ENCODE results near the gene FAM110C. TPM values are rescaled to one million over a fixed set of nuclear protein-coding genes. Genes with fewer than 3 reads are reported as not detected.

Gene FAM110C
- total RNA-seq, 1 experiment from 2014 or later: not detected

GRCh38 chr2:47346-47725 lies 1.0 kb upstream of the FAM110C start:
- no peaks in the 10 kb centered on the region for H3K4me1 ChIP-seq (ENCODE audit: low read length)
- H3K36me3 ChIP-seq (ENCODE audit: insufficient read depth, low read length): no peaks in the 10 kb centered on the region
- no peak overlapping the region for H3K4me2 ChIP-seq (ENCODE audit: low read depth, low read length, poor library complexity, severe bottlenecking)
- no peaks in the 10 kb centered on the region for H3K9me2 ChIP-seq (replicated peaks; ENCODE audit: insufficient read depth, low read length)
- no peak overlapping the region for H3K9ac ChIP-seq (ENCODE audit: low read length)
- H4K20me1 ChIP-seq (ENCODE audit: insufficient read depth, low read depth, low read length): no peaks in the 10 kb centered on the region
- H3K79me2 ChIP-seq (ENCODE audit: low read length): no peaks in the 10 kb centered on the region
- no peak overlapping the region for H3K4me3 ChIP-seq (ENCODE audit: low read length)
- no peak for DNase-seq
- H3K27ac ChIP-seq (ENCODE audit: low read length): no peak overlapping the region
- no peaks in the 10 kb centered on the region for H3K9me3 ChIP-seq (ENCODE audit: low read length)
- H3K27me3 ChIP-seq (ENCODE audit: low read length): no peaks in the 10 kb centered on the region
- H2AFZ ChIP-seq (ENCODE audit: low read length): no peak overlapping the region

- no peak overlapping the region for H3K9ac ChIP-seq (ENCODE audit: low read length)
- 0 out of 2 replicates have a peak, but pooled peaks cover 3% of the 10 kb centered on the region for H3K27me3 ChIP-seq (ENCODE audit: low read length)
- H4K20me1 ChIP-seq (ENCODE audit: insufficient read depth, low read depth, low read length): no peaks in the 10 kb centered on the region
- H3K79me2 ChIP-seq (ENCODE audit: low read length): no peaks in the 10 kb centered on the region
- DNase-seq: no peak
- no peak overlapping the region for H2AFZ ChIP-seq (ENCODE audit: low read length)
- H3K9me3 ChIP-seq (ENCODE audit: low read length): no peaks in the 10 kb centered on the region
- H3K36me3 ChIP-seq (ENCODE audit: insufficient read depth, low read length): no peaks in the 10 kb centered on the region
- H3K4me2 ChIP-seq (ENCODE audit: low read depth, low read length, poor library complexity, severe bottlenecking): no peak overlapping the region
- H3K9me2 ChIP-seq (replicated peaks; ENCODE audit: insufficient read depth, low read length): no peaks in the 10 kb centered on the region
- H3K4me3 ChIP-seq (ENCODE audit: low read length): no peak overlapping the region
- H3K27ac ChIP-seq (ENCODE audit: low read length): no peak overlapping the region
- H3K4me1 ChIP-seq (ENCODE audit: low read length): no peaks in the 10 kb centered on the region
Observed at GRCh38 chr2:46131-46470, 204 bp downstream of the FAM110C start.

GRCh38 chr2:45342-46130 lies 769 bp downstream of the FAM110C start:
- Histone ChIP-seq H3K27me3 (ENCODE audit: low read length) (0 out of 2 replicates have a peak, but pooled peaks cover 3% of the 10 kb centered on the region), H2AFZ (ENCODE audit: low read length) (no peak overlapping the region), H4K20me1 (ENCODE audit: insufficient read depth, low read depth, low read length) (no peaks in the 10 kb centered on the region), H3K9me3 (ENCODE audit: low read length) (no peaks in the 10 kb centered on the region), H3K9ac (ENCODE audit: low read length) (no peak overlapping the region), H3K27ac (ENCODE audit: low read length) (no peak overlapping the region), H3K79me2 (ENCODE audit: low read length) (no peaks in the 10 kb centered on the region), H3K9me2 (replicated peaks; ENCODE audit: insufficient read depth, low read length) (no peaks in the 10 kb centered on the region), H3K4me1 (ENCODE audit: low read length) (no peaks in the 10 kb centered on the region), H3K36me3 (ENCODE audit: insufficient read depth, low read length) (no peaks in the 10 kb centered on the region), H3K4me3 (ENCODE audit: low read length) (no peak overlapping the region), H3K4me2 (ENCODE audit: low read depth, low read length, poor library complexity, severe bottlenecking) (no peak overlapping the region)
- DNase-seq: no peak

GRCh38 chr2:44748-45341 lies 1.5 kb downstream of the FAM110C start:
- DNase-seq: no peak
- Histone ChIP-seq H3K4me2 (ENCODE audit: low read depth, low read length, poor library complexity, severe bottlenecking) (no peak overlapping the region), H3K36me3 (ENCODE audit: insufficient read depth, low read length) (no peaks in the 10 kb centered on the region), H3K9ac (ENCODE audit: low read length) (no peak overlapping the region), H3K4me1 (ENCODE audit: low read length) (no peaks in the 10 kb centered on the region), H3K27ac (ENCODE audit: low read length) (no peak overlapping the region), H3K4me3 (ENCODE audit: low read length) (no peak overlapping the region), H3K79me2 (ENCODE audit: low read length) (no peaks in the 10 kb centered on the region), H2AFZ (ENCODE audit: low read length) (no peak overlapping the region), H3K9me2 (replicated peaks; ENCODE audit: insufficient read depth, low read length) (no peaks in the 10 kb centered on the region), H3K9me3 (ENCODE audit: low read length) (no peaks in the 10 kb centered on the region), H4K20me1 (ENCODE audit: insufficient read depth, low read depth, low read length) (no peaks in the 10 kb centered on the region), H3K27me3 (ENCODE audit: low read length) (0 out of 2 replicates have a peak, but pooled peaks cover 3% of the 10 kb centered on the region)

- no peak overlapping the region for H3K9ac ChIP-seq (ENCODE audit: low read length)
- H4K20me1 ChIP-seq (ENCODE audit: insufficient read depth, low read depth, low read length): no peaks in the 10 kb centered on the region
- H2AFZ ChIP-seq (ENCODE audit: low read length): no peak overlapping the region
- 0 out of 2 replicates have a peak, but pooled peaks cover 3% of the 10 kb centered on the region for H3K27me3 ChIP-seq (ENCODE audit: low read length)
- H3K9me3 ChIP-seq (ENCODE audit: low read length): no peaks in the 10 kb centered on the region
- H3K4me1 ChIP-seq (ENCODE audit: low read length): no peaks in the 10 kb centered on the region
- H3K36me3 ChIP-seq (ENCODE audit: insufficient read depth, low read length): no peaks in the 10 kb centered on the region
- H3K4me3 ChIP-seq (ENCODE audit: low read length): no peak overlapping the region
- H3K4me2 ChIP-seq (ENCODE audit: low read depth, low read length, poor library complexity, severe bottlenecking): no peak overlapping the region
- no peaks in the 10 kb centered on the region for H3K79me2 ChIP-seq (ENCODE audit: low read length)
- no peak overlapping the region for H3K27ac ChIP-seq (ENCODE audit: low read length)
- DNase-seq: no peak
- H3K9me2 ChIP-seq (replicated peaks; ENCODE audit: insufficient read depth, low read length): no peaks in the 10 kb centered on the region
Observed at GRCh38 chr2:42788-43187, 3.5 kb downstream of the FAM110C start.

- no peaks in the 10 kb centered on the region for H3K9me3 ChIP-seq (ENCODE audit: low read length)
- no peaks in the 10 kb centered on the region for H3K79me2 ChIP-seq (ENCODE audit: low read length)
- H4K20me1 ChIP-seq (ENCODE audit: insufficient read depth, low read depth, low read length): no peaks in the 10 kb centered on the region
- H3K4me2 ChIP-seq (ENCODE audit: low read depth, low read length, poor library complexity, severe bottlenecking): no peak overlapping the region
- no peak overlapping the region for H2AFZ ChIP-seq (ENCODE audit: low read length)
- H3K9ac ChIP-seq (ENCODE audit: low read length): no peak overlapping the region
- 0 out of 2 replicates have a peak, but pooled peaks cover 3% of the 10 kb centered on the region for H3K27me3 ChIP-seq (ENCODE audit: low read length)
- H3K4me3 ChIP-seq (ENCODE audit: low read length): no peak overlapping the region
- H3K27ac ChIP-seq (ENCODE audit: low read length): no peak overlapping the region
- H3K9me2 ChIP-seq (replicated peaks; ENCODE audit: insufficient read depth, low read length): no peaks in the 10 kb centered on the region
- no peaks in the 10 kb centered on the region for H3K36me3 ChIP-seq (ENCODE audit: insufficient read depth, low read length)
- no peak for DNase-seq
- H3K4me1 ChIP-seq (ENCODE audit: low read length): no peaks in the 10 kb centered on the region
Observed at GRCh38 chr2:40465-40864, 5.8 kb downstream of the FAM110C start.

GRCh38 chr2:38155-38554 lies 8.2 kb downstream of the FAM110C start:
- Histone ChIP-seq H4K20me1 (ENCODE audit: insufficient read depth, low read depth, low read length) (no peaks in the 10 kb centered on the region), H3K4me3 (ENCODE audit: low read length) (no peak overlapping the region), H3K27ac (ENCODE audit: low read length) (no peak overlapping the region), H3K9ac (ENCODE audit: low read length) (no peak overlapping the region), H3K36me3 (ENCODE audit: insufficient read depth, low read length) (no peaks in the 10 kb centered on the region), H3K27me3 (ENCODE audit: low read length) (0 out of 2 replicates have a peak, but pooled peaks cover 3% of the 10 kb centered on the region), H3K4me2 (ENCODE audit: low read depth, low read length, poor library complexity, severe bottlenecking) (no peak overlapping the region), H2AFZ (ENCODE audit: low read length) (no peak overlapping the region), H3K9me2 (replicated peaks; ENCODE audit: insufficient read depth, low read length) (no peaks in the 10 kb centered on the region), H3K4me1 (ENCODE audit: low read length) (no peaks in the 10 kb centered on the region), H3K9me3 (ENCODE audit: low read length) (no peaks in the 10 kb centered on the region), H3K79me2 (ENCODE audit: low read length) (no peaks in the 10 kb centered on the region)
- no peak for DNase-seq

- Histone ChIP-seq H3K9me2 (replicated peaks; ENCODE audit: insufficient read depth, low read length) (no peaks in the 10 kb centered on the region), H3K9me3 (ENCODE audit: low read length) (no peaks in the 10 kb centered on the region), H3K4me2 (ENCODE audit: low read depth, low read length, poor library complexity, severe bottlenecking) (no peak overlapping the region), H3K4me1 (ENCODE audit: low read length) (no peaks in the 10 kb centered on the region), H3K27me3 (ENCODE audit: low read length) (no peaks in the 10 kb centered on the region), H4K20me1 (ENCODE audit: insufficient read depth, low read depth, low read length) (no peaks in the 10 kb centered on the region), H3K27ac (ENCODE audit: low read length) (no peak overlapping the region), H3K79me2 (ENCODE audit: low read length) (no peaks in the 10 kb centered on the region), H3K9ac (ENCODE audit: low read length) (no peak overlapping the region), H3K4me3 (ENCODE audit: low read length) (no peak overlapping the region), H2AFZ (ENCODE audit: low read length) (no peak overlapping the region), H3K36me3 (ENCODE audit: insufficient read depth, low read length) (no peaks in the 10 kb centered on the region)
- no peak for DNase-seq
Observed at GRCh38 chr2:36318-36717, 10.0 kb downstream of the FAM110C start.
